ENCODE results near the gene GLP1R. TPM values are rescaled to one million over a fixed set of nuclear protein-coding genes. Genes with fewer than 3 reads are reported as not detected.

The GLP1R gene
- polyA plus RNA-seq, 1 of the 3 experiments (the other 2 are of a cell fraction): not detected

- Histone ChIP-seq H3F3A (replicated peaks; ENCODE audit: insufficient read depth) (no peaks in the 10 kb centered on the region), H3K4me2 (no peak overlapping the region), H3K27ac (ENCODE audit: low read depth in 2 of 2, low read length in 1 of 2) (no peak overlapping the region), H3K9ac (no peak overlapping the region), H2AFZ (ENCODE audit: low read depth) (no peak overlapping the region), H3K4me1 (ENCODE audit: control insufficient read depth in 1 of 2, insufficient read depth in 2 of 2, low read depth in 1 of 2, low read length in 1 of 2) (no peaks in the 10 kb centered on the region), H3K9me3 (no peaks in the 10 kb centered on the region), H3K27me3 (ENCODE audit: insufficient read depth) (no peaks in the 10 kb centered on the region), H3K36me3 (replicated peaks in 1 of 2; ENCODE audit: control insufficient read depth in 1 of 2, insufficient read depth in 2 of 2, low read length in 1 of 2) (no peaks in the 10 kb centered on the region), H4K20me1 (ENCODE audit: insufficient read depth) (no peaks in the 10 kb centered on the region), H3K9me2 (no peaks in the 10 kb centered on the region), H3K79me2 (ENCODE audit: insufficient read depth) (no peaks in the 10 kb centered on the region), H3K4me3 (ENCODE audit: low read depth in 2 of 2, low read length in 1 of 2) (no peak overlapping the region; a peak in 1 of 4 replicates)
- TF ChIP-seq POLR2AphosphoS5 (IDR thresholded peaks at IDR 0.05; ENCODE audit: low read depth, low read length) (no peak), SMC3 (IDR thresholded peaks at IDR 0.05; ENCODE audit: low read depth, low read length) (peak; percentile 7; the same call in 1 of the 2 replicates), MEF2A (IDR thresholded peaks at IDR 0.05; ENCODE audit: borderline replicate concordance, low read depth) (no peak), RAD21 (IDR thresholded peaks at IDR 0.05; ENCODE audit: low read length) (peak; percentile 60), CTCF (IDR thresholded peaks at IDR 0.05) (peak; percentile 75)
- WGBS (ENCODE audit: low lambda C conversion rate): 63% methylated on average over 10 of the region's 13 CpGs
- peak; percentile 69 for DNase-seq
- CTCF ChIA-PET: interaction anchor here (0.5 to 3.6 kb wide), 20 partner anchors 9 to 297 kb away, joined by 3 to 19 read pairs (median 4); no protein-coding TSS in a partner anchor
- POLR2A ChIA-PET: no interaction called here
These were observed 19.2 kb upstream of the GLP1R start for GRCh38 chr6:39029156-39030011.

- no peaks in the 10 kb centered on the region for H4K20me1 ChIP-seq (ENCODE audit: insufficient read depth)
- POLR2A ChIA-PET: no interaction called here
- no peak for DNase-seq
- H3K36me3 ChIP-seq (replicated peaks in 1 of 2; ENCODE audit: control insufficient read depth in 1 of 2, insufficient read depth in 2 of 2, low read length in 1 of 2): no peaks in the 10 kb centered on the region
- no peak overlapping the region for H2AFZ ChIP-seq (ENCODE audit: low read depth)
- H3F3A ChIP-seq (replicated peaks; ENCODE audit: insufficient read depth): no peaks in the 10 kb centered on the region
- H3K27me3 ChIP-seq (ENCODE audit: insufficient read depth): no peaks in the 10 kb centered on the region
- H3K4me2 ChIP-seq: no peak overlapping the region
- peaks cover 0 to 2% of the 10 kb centered on the region in 2 experiments; a peak in 1 of 4 replicates for H3K4me1 ChIP-seq (ENCODE audit: control insufficient read depth in 1 of 2, insufficient read depth in 2 of 2, low read depth in 1 of 2, low read length in 1 of 2)
- H3K27ac ChIP-seq (ENCODE audit: low read depth in 2 of 2, low read length in 1 of 2): no peak overlapping the region
- CTCF ChIA-PET: interaction anchor here (1.2 kb wide), 1 partner anchor 11 kb away, joined by 4 read pairs; no protein-coding TSS in a partner anchor
- TF ChIP-seq POLR2AphosphoS5 (IDR thresholded peaks at IDR 0.05; ENCODE audit: low read depth, low read length) (no peak), CHD2 (IDR thresholded peaks at IDR 0.05; ENCODE audit: low read length, partially characterized antibody) (no peak), TAF1 (IDR thresholded peaks at IDR 0.05; ENCODE audit: borderline replicate concordance, low read depth, low read length) (no peak), RXRA (IDR thresholded peaks at IDR 0.05; ENCODE audit: borderline replicate concordance, low read depth) (no peak)
- WGBS (ENCODE audit: low lambda C conversion rate): 33% methylated on average over 4 of the region's 9 CpGs
- no peak overlapping the region for H3K4me3 ChIP-seq (ENCODE audit: low read depth in 2 of 2, low read length in 1 of 2)
- H3K79me2 ChIP-seq (ENCODE audit: insufficient read depth): no peaks in the 10 kb centered on the region
- no peak overlapping the region for H3K9ac ChIP-seq
- no peaks in the 10 kb centered on the region for H3K9me3 ChIP-seq
- H3K9me2 ChIP-seq: no peaks in the 10 kb centered on the region
These were observed 12.9 kb upstream of the GLP1R start for GRCh38 chr6:39035681-39036080.

All from SK-N-SH (cell line).